HFF-Myc (cell line): ENCODE results near the gene CA5A.
"Not testable (repeated sequence)": the region's sequence is repeated elsewhere in the genome, so short reads cannot be mapped to it uniquely, and the experiment has no call there.

Experiments
- DNase-seq: peaks from one replicate; pipeline ENCODE4 v3.0.0-alpha.2; 2011; ENCODE audit warnings: low read depth; ENCODE audit errors: extremely low read depth
- H3K4me3 ChIP-seq: replicated peaks from 2 replicates; pipeline ENCODE4 v1.5.1; 2011; ENCODE audit warnings: low read depth, mild to moderate bottlenecking, control low read depth, low read length
- TF ChIP-seq, protein P1 (sequence below): IDR thresholded peaks from 2 replicates; pipeline ENCODE4 v1.5.1; 2012; ENCODE audit warnings: mild to moderate bottlenecking, low read depth, low read length, control low read depth; ENCODE audit errors: missing control alignments

The CA5A gene

DNA sequence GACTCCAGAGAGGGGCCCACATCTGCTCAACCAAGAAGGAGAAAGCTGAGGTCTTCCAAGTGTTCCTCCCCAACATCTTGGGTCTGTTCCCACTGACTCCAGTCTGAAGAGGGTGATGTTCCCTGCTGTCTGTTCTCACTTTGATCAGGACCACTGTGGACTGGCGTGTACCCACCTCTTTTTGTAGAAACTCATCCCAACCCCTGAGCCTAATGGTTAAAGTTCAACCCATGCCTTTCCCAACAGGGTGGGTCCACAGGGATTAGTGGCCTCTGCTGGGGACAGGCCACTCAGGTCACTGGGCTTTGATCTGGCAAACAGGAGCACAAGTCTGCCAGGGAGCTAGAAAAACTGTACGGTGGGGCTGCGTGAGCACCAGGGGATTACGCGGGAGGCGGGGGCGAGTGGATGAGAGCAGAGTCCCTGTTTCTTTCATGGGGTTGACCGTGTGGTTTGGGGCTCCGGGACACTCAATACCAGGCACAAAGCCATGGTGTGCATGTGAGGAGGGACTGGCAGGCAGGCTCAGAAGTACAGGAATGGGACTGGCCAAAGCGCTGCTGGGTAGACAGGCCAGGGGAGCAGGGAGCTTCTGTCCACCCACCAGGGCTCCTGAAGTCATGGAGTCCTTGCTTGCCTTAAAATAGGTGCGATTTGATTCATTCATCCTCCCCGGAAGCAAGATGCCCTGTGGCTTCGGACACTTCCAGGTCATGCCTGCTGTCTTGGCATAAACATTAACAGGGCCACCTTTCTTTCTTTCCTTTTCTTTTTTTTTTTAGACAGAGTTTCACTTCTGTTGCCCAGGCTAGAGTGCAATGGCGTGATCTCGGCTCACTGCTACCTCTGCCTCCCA, at the start of gene CA5A:
TSS of gene CA5A (minus strand) at position 155 of the 856 bp plus-strand sequence. CDS start at position 76, 79 bp downstream.
- TF ChIP-seq, protein P1, sequence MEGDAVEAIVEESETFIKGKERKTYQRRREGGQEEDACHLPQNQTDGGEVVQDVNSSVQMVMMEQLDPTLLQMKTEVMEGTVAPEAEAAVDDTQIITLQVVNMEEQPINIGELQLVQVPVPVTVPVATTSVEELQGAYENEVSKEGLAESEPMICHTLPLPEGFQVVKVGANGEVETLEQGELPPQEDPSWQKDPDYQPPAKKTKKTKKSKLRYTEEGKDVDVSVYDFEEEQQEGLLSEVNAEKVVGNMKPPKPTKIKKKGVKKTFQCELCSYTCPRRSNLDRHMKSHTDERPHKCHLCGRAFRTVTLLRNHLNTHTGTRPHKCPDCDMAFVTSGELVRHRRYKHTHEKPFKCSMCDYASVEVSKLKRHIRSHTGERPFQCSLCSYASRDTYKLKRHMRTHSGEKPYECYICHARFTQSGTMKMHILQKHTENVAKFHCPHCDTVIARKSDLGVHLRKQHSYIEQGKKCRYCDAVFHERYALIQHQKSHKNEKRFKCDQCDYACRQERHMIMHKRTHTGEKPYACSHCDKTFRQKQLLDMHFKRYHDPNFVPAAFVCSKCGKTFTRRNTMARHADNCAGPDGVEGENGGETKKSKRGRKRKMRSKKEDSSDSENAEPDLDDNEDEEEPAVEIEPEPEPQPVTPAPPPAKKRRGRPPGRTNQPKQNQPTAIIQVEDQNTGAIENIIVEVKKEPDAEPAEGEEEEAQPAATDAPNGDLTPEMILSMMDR = no peak

DNA sequence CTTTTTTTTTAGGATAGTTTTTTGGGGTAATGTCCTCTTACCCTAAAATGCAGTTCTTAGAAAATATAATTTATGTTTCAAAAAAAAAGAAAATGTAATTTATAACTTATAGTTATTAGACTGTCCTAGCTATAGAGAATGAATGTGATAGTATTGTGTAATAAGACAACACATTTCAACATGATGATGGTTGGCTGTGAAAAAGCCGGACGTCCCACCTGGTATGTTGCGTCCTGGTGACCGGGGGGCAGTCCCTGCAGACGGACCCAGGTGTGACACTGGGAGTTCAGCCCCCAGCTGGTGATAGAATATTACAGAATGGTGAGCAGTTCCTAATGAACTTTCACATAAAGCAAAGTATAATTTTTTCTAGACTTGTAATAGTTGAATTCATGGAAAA, 49.2 kb upstream of the CA5A start:
- DNase-seq, H3K4me3 ChIP-seq: not testable (repeated sequence)

More for the DNA sequence above, at the start of gene CA5A:
- no peak within 1 kb of the TSS for H3K4me3 ChIP-seq
- DNase-seq = no peak

DNA sequence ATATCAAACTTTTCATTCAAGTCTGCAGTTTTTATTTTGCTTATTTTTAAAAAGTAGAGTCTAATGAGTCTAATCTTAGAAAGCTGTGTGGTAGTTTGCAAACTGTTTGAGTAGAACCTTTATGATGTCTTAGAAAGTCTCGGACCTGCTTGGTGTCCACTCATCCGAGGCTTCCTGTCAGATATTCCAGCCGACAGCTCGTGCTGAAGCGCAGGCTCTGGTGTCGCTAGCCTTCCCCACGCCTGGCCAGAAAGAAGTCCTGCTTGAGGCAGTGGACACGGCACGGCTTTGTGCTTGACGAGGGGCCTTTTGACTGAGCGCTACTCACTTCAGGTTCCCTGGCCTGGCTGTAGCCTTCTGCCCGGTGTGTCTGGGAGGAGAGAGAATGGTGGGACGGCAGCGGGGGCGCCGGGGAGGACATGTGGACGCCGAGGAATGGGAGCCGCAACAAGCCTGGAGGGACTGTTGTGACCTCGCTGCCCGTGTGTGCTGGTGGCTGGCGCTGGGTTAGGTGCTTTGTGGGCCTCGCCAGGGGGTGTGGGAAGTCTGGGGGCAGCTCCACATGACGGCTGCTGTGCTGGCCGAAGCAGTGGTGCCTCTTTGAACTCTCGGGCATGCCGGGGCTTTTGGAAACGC, 48.4 kb upstream of the CA5A start:
- TF ChIP-seq, protein P1 = no peak
- no peak for DNase-seq
- H3K4me3 ChIP-seq = no peak overlapping the region

DNA sequence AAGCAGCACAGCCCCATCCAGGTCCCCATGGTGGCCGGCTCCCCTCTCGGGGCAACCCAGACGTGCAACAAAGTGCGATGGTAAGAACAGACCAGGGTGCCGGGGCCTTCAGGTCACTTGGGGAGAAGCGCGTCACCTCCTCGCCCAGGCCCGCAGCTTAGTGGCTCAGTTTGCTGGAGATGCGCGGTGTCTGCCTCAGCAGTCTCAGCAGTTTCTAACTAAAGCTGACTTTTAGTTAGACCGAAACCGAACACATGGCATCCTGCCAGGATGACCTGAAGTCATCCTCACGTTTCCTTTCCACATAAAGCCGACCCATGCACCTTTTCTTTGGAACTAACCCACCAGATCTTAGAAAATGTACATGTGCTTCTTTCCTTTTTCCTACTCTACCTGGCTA, 47.9 kb upstream of the CA5A start:
- DNase-seq = not testable (repeated sequence)

DNA sequence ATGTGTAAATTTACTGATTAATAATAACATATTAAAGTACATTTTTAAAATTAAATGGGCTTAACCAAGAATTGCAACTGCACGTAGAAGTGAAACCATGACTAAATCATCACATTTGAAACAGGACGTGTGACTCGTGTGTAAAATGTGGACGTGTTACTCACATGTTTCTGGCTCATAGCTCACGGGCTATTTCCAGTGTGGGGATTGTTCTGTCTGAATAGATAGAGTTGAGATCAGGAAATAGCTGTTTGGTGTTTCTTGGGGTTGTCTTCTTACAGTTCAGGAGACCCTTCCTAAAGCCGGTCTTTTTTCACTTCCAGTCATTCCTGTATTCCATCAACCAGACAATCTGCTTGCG, 47.4 kb upstream of the CA5A start:
- DNase-seq, H3K4me3 ChIP-seq: not testable (repeated sequence)

More for the DNA sequence above, 47.9 kb upstream of the CA5A start:
- H3K4me3 ChIP-seq = not testable (repeated sequence)

DNA sequence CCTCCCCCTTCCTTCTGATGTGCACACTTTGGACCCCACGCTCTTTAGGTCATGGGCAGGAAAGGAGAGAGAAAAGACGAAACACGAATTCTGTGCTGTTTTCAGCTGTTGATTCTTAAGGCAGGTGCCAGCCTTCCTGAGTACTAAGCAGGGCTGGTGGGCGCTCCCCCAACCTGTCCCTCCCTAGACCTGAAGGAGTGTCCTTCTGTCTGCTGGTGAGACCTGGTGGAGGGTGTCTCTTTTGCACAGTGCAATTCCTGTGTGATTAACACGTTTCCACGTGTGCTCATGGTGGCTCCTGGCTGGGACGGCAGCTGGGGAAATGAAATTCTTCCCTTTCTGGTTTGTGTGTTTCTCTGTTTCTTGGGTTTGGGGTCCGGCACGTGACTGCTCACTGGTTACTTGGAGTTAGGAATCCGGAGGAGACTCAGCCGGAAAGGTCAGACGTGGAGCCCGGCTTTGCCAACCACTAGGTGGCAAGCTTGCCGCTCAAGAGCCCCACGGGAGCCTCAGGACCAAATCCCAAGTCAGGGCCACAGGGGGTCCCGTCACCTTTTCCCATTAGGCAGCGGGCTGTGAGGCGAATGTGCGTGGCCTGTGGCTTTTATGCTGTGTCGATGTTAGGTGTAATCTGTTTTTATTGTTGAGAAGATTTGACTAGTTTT, 46.9 kb upstream of the CA5A start:
- DNase-seq, H3K4me3 ChIP-seq: not testable (repeated sequence)
- TF ChIP-seq, protein P1 = peak; percentile 61

DNA sequence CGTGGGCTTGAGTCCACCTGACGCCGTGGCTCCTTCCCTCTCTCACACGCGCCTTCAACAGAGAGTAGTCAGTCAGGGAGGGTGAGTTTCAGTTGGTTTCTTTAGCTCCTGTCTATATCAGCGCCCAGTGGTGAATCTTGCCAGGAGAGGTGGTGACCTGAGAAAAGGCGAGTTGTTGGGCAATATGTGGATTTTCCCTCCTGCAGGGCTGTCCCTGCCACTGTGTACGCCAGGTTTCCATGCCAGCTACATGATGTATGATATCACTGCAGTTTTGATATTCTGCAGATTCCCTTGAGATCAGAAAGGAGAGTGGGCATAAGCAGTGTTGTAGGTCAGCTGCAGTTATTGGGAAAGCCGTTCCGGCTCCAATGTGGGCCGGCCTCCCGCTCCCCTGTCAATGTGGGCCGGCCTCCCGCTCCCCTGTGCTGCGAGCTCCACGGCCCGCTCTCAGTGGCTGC, 46.3 kb upstream of the CA5A start:
- H3K4me3 ChIP-seq = no peak overlapping the region
- TF ChIP-seq, protein P1 = no peak
- no peak for DNase-seq

DNA sequence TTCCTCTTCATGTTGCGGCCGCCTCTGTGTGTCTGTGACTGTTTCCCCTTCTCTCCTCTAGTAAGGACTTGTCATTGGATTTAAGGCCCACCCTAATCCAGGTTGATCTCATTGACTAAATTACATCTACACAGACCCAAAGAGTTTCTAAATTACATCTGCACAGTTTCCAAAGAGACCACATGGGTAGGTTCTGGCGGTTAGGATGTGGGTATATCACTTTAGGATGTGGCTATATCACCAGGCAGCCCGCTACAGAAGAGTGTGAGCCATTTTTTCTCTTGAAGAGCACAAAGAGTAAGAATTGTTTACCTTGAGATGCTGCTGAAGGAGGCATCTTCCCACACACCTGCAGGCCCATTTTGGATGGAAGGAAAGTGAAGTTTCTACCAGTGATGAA, 45.0 kb upstream of the CA5A start:
- H3K4me3 ChIP-seq, DNase-seq: not testable (repeated sequence)

DNA sequence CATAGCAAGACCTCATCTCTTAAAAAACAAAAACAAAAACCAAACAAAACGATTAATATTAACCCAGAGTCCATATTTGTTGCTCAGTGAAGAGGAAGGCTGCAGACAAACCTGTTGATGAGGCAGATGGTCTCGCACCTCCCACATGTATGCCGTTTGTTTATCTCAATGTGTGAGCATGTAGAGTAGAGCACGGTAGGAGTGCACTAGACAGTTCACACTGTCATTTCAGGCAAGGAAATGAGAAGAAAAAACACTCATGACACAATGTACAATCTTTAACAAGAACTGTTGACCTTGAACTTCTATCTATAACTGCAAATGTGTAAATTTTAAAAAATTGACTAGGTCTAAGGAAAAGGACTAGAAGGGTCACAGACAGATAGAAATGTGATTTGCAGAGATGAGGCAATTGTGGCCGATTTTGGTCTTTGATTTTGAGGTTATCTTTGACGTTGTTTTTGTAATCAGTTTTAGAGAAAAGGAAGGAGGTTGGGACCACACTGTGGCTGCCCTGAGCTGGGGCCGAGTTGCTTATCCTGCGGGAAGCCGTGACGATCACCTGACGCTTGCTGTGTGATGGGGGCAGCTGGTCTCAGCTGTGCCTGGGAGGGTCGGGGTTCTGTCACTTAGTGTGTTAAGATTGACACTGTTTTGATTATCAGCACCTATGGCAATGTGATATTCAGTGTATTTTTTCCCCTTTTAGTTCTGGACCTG, 43.7 kb upstream of the CA5A start:
- not testable (repeated sequence) for H3K4me3 ChIP-seq, DNase-seq
